ENCODE measurements around the gene TLL1. TPM values are rescaled to one million over a fixed set of nuclear protein-coding genes. Genes with fewer than 3 reads are reported as not detected.

The TLL1 gene
- total and polyA plus RNA-seq, 9 donors = 1.1 to 3.9 (median 2.6) TPM

- Histone ChIP-seq H3K9me3 (replicated peaks; ENCODE audit: control insufficient read depth, low read depth, low read length) (peaks cover 5% of the 10 kb centered on the region), H3K4me3 (ENCODE audit: low read length) (no peak overlapping the region), H3K27ac (ENCODE audit: low read length) (no peak overlapping the region), H3K27me3 (ENCODE audit: control insufficient read depth, insufficient read depth, low read length) (no peaks in the 10 kb centered on the region), H3K4me1 (ENCODE audit: control insufficient read depth, insufficient read depth, low read length) (no peaks in the 10 kb centered on the region), H3K36me3 (ENCODE audit: control insufficient read depth, insufficient read depth, low read length) (no peaks in the 10 kb centered on the region)
- DNase-seq = no peak
- 100% methylated on average over 2 of the region's 2 CpGs for WGBS (ENCODE audit: insufficient coverage)
These were observed 94.4 kb downstream of the TLL1 start for GRCh38 chr4:165967486-165967885.

GRCh38 chr4:165970703-165971420 is 97.8 kb downstream of the TLL1 start:
- DNase-seq = no peak
- H3K9me3 ChIP-seq (replicated peaks; ENCODE audit: control insufficient read depth, low read depth, low read length) = peaks cover 2% of the 10 kb centered on the region
- no peaks in the 10 kb centered on the region for H3K4me1 ChIP-seq (ENCODE audit: control insufficient read depth, insufficient read depth, low read length)
- no CpG with 5 or more reads among the region's 4 CpGs for WGBS (ENCODE audit: insufficient coverage)
- no peak overlapping the region for H3K27ac ChIP-seq (ENCODE audit: low read length)
- H3K36me3 ChIP-seq (ENCODE audit: control insufficient read depth, insufficient read depth, low read length) = no peaks in the 10 kb centered on the region
- no peak overlapping the region for H3K4me3 ChIP-seq (ENCODE audit: low read length)
- H3K27me3 ChIP-seq (ENCODE audit: control insufficient read depth, insufficient read depth, low read length) = no peaks in the 10 kb centered on the region

- H3K27me3 ChIP-seq (ENCODE audit: control insufficient read depth, insufficient read depth, low read length) = no peaks in the 10 kb centered on the region
- no peak overlapping the region for H3K4me3 ChIP-seq (ENCODE audit: low read length)
- peak; percentile 12 for DNase-seq
- 75% methylated on average over 1 of the region's 3 CpGs for WGBS (ENCODE audit: insufficient coverage)
- H3K9me3 ChIP-seq (replicated peaks; ENCODE audit: control insufficient read depth, low read depth, low read length) = peaks cover 2% of the 10 kb centered on the region
- H3K4me1 ChIP-seq (ENCODE audit: control insufficient read depth, insufficient read depth, low read length) = no peaks in the 10 kb centered on the region
- H3K36me3 ChIP-seq (ENCODE audit: control insufficient read depth, insufficient read depth, low read length) = no peaks in the 10 kb centered on the region
- no peak overlapping the region for H3K27ac ChIP-seq (ENCODE audit: low read length)
These were observed 98.4 kb downstream of the TLL1 start for GRCh38 chr4:165971446-165971845.

- DNase-seq = peak; percentile 45
- no CpG with 5 or more reads among the region's 2 CpGs for WGBS (ENCODE audit: insufficient coverage)
- H3K36me3 ChIP-seq (ENCODE audit: control insufficient read depth, insufficient read depth, low read length) = no peaks in the 10 kb centered on the region
- H3K4me1 ChIP-seq (ENCODE audit: control insufficient read depth, insufficient read depth, low read length) = no peaks in the 10 kb centered on the region
- no peaks in the 10 kb centered on the region for H3K9me3 ChIP-seq (replicated peaks; ENCODE audit: control insufficient read depth, low read depth, low read length)
- no peaks in the 10 kb centered on the region for H3K27me3 ChIP-seq (ENCODE audit: control insufficient read depth, insufficient read depth, low read length)
- H3K27ac ChIP-seq (ENCODE audit: low read length) = no peak overlapping the region
- H3K4me3 ChIP-seq (ENCODE audit: low read length) = no peak overlapping the region
These were observed 98.9 kb downstream of the TLL1 start for GRCh38 chr4:165971933-165972332.

GRCh38 chr4:165972747-165973146 is 99.7 kb downstream of the TLL1 start:
- no peaks in the 10 kb centered on the region for H3K4me1 ChIP-seq (ENCODE audit: control insufficient read depth, insufficient read depth, low read length)
- DNase-seq = no peak
- H3K36me3 ChIP-seq (ENCODE audit: control insufficient read depth, insufficient read depth, low read length) = no peaks in the 10 kb centered on the region
- H3K27me3 ChIP-seq (ENCODE audit: control insufficient read depth, insufficient read depth, low read length) = no peaks in the 10 kb centered on the region
- no peak overlapping the region for H3K27ac ChIP-seq (ENCODE audit: low read length)
- no peaks in the 10 kb centered on the region for H3K9me3 ChIP-seq (replicated peaks; ENCODE audit: control insufficient read depth, low read depth, low read length)
- H3K4me3 ChIP-seq (ENCODE audit: low read length) = no peak overlapping the region
- no CpG with 5 or more reads among the region's 1 CpG for WGBS (ENCODE audit: insufficient coverage)

- no CpG with 5 or more reads among the region's 3 CpGs for WGBS (ENCODE audit: insufficient coverage)
- Histone ChIP-seq H3K27me3 (ENCODE audit: control insufficient read depth, insufficient read depth, low read length) (no peaks in the 10 kb centered on the region), H3K27ac (ENCODE audit: low read length) (no peak overlapping the region), H3K4me3 (ENCODE audit: low read length) (no peak overlapping the region), H3K36me3 (ENCODE audit: control insufficient read depth, insufficient read depth, low read length) (no peaks in the 10 kb centered on the region), H3K4me1 (ENCODE audit: control insufficient read depth, insufficient read depth, low read length) (no peaks in the 10 kb centered on the region), H3K9me3 (replicated peaks; ENCODE audit: control insufficient read depth, low read depth, low read length) (no peaks in the 10 kb centered on the region)
- no peak for DNase-seq
These were observed 109.9 kb downstream of the TLL1 start for GRCh38 chr4:165982934-165983333.

GRCh38 chr4:165986956-165987698 is 114.1 kb downstream of the TLL1 start:
- H3K27me3 ChIP-seq (ENCODE audit: control insufficient read depth, insufficient read depth, low read length) = no peaks in the 10 kb centered on the region
- H3K36me3 ChIP-seq (ENCODE audit: control insufficient read depth, insufficient read depth, low read length) = no peaks in the 10 kb centered on the region
- H3K9me3 ChIP-seq (replicated peaks; ENCODE audit: control insufficient read depth, low read depth, low read length) = no peaks in the 10 kb centered on the region
- no peak for DNase-seq
- no peaks in the 10 kb centered on the region for H3K4me1 ChIP-seq (ENCODE audit: control insufficient read depth, insufficient read depth, low read length)
- no CpG with 5 or more reads among the region's 5 CpGs for WGBS (ENCODE audit: insufficient coverage)
- H3K4me3 ChIP-seq (ENCODE audit: low read length) = no peak overlapping the region
- H3K27ac ChIP-seq (ENCODE audit: low read length) = no peak overlapping the region

GRCh38 chr4:165991325-165992180 is 118.5 kb downstream of the TLL1 start:
- no CpG with 5 or more reads among the region's 4 CpGs for WGBS (ENCODE audit: insufficient coverage)
- Histone ChIP-seq H3K9me3 (replicated peaks; ENCODE audit: control insufficient read depth, low read depth, low read length) (no peaks in the 10 kb centered on the region), H3K27me3 (ENCODE audit: control insufficient read depth, insufficient read depth, low read length) (no peaks in the 10 kb centered on the region), H3K27ac (ENCODE audit: low read length) (no peak overlapping the region), H3K4me3 (ENCODE audit: low read length) (no peak overlapping the region), H3K4me1 (ENCODE audit: control insufficient read depth, insufficient read depth, low read length) (no peaks in the 10 kb centered on the region), H3K36me3 (ENCODE audit: control insufficient read depth, insufficient read depth, low read length) (no peaks in the 10 kb centered on the region)
- no peak for DNase-seq

GRCh38 chr4:165992283-165992682 is 119.2 kb downstream of the TLL1 start:
- H3K4me3 ChIP-seq (ENCODE audit: low read length) = no peak overlapping the region

GRCh38 chr4:165994701-165995100 is 121.7 kb downstream of the TLL1 start:
- no CpG with 5 or more reads among the region's 1 CpG for WGBS (ENCODE audit: insufficient coverage)
- no peak for DNase-seq
- Histone ChIP-seq H3K27me3 (ENCODE audit: control insufficient read depth, insufficient read depth, low read length) (no peaks in the 10 kb centered on the region), H3K36me3 (ENCODE audit: control insufficient read depth, insufficient read depth, low read length) (no peaks in the 10 kb centered on the region), H3K27ac (ENCODE audit: low read length) (no peak overlapping the region), H3K4me3 (ENCODE audit: low read length) (no peak overlapping the region), H3K4me1 (ENCODE audit: control insufficient read depth, insufficient read depth, low read length) (no peaks in the 10 kb centered on the region), H3K9me3 (replicated peaks; ENCODE audit: control insufficient read depth, low read depth, low read length) (no peaks in the 10 kb centered on the region)

More at GRCh38 chr4:165992283-165992682, 119.2 kb downstream of the TLL1 start:
- Histone ChIP-seq H3K4me1 (ENCODE audit: control insufficient read depth, insufficient read depth, low read length) (no peaks in the 10 kb centered on the region), H3K36me3 (ENCODE audit: control insufficient read depth, insufficient read depth, low read length) (no peaks in the 10 kb centered on the region), H3K27ac (ENCODE audit: low read length) (no peak overlapping the region), H3K9me3 (replicated peaks; ENCODE audit: control insufficient read depth, low read depth, low read length) (no peaks in the 10 kb centered on the region), H3K27me3 (ENCODE audit: control insufficient read depth, insufficient read depth, low read length) (no peaks in the 10 kb centered on the region)
- DNase-seq = peak; percentile 20
- 80% methylated on average over 1 of the region's 1 CpG for WGBS (ENCODE audit: insufficient coverage)
